ENCODE measurements around the gene CUL9.
A peak's percentile ranks its signal among the peaks of the same experiment; 100 is the strongest.

Gene CUL9

DNA sequence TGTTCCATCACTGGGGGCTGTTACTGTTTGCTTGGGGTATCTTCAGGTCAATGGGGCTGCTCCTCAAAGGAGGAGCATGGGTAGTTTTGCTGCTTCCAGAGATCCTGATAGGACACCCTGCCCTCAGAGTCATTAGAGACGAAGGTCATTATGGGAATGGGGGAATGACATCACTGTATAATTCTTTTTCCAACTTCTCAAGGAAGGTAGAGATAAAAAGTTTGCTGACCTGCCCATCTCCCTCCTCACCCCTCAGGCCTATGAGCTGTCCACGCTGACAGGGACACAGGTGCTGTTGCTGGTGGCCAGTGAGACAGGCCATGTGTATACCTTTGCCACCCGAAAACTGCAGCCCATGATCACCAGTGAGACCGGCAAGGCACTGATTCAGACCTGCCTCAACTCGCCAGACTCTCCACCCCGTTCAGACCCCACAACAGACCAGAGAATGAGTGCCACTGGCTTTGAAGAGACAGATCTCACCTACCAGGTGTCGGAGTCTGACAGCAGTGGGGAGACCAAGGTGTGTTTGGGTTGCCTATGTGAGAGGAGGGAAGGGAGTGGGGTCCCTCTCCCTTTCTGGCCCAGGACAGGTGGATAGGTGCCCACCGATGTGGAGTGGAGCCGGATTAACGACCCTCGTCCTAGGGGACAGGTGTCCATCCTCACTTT is 8.3 kb upstream of the CUL9 start:
- no peak for DNase-seq

DNA sequence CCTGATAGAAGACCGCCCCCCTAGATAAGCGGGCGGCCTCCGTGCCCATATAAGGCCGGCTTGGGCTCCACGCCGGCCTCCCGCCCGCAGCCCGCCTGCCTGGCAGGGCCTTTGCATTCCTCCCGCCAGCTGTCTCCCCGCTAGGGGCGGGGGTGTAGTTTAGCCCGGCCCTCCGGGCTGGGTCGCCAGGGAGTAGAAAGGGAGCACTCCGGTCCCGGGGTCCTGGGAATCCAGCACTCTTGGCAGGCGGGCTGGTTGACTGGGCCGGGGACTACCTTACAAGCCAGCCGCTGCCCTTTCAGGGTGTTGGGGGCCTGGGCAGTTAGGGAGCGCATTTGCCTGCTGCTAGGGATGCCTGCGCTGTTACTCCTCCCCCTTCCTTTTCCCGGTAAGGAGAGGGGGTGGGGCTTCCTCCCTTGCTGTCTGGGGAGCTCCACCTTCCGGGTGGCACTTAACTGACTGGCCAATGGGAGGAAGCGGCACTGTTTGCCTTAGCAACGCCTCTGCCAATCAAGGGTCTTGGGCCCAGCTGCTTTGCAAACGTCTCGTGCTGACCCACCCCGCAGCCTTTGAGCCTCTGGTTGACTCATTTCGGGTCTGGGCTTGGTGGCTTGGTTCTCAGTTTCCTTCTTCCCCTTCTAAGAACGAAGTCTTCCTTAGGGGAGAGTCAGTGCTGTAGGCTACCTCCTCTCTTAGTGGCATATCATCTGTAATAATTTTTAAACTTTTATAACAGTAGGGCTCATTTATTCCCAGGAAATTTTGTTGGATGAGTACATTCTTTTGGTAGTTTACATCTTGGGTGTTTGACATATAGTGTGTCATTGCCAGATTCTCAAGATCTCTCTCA is 7.5 kb upstream of the CUL9 start:
- peak; percentile 97 for DNase-seq

DNA sequence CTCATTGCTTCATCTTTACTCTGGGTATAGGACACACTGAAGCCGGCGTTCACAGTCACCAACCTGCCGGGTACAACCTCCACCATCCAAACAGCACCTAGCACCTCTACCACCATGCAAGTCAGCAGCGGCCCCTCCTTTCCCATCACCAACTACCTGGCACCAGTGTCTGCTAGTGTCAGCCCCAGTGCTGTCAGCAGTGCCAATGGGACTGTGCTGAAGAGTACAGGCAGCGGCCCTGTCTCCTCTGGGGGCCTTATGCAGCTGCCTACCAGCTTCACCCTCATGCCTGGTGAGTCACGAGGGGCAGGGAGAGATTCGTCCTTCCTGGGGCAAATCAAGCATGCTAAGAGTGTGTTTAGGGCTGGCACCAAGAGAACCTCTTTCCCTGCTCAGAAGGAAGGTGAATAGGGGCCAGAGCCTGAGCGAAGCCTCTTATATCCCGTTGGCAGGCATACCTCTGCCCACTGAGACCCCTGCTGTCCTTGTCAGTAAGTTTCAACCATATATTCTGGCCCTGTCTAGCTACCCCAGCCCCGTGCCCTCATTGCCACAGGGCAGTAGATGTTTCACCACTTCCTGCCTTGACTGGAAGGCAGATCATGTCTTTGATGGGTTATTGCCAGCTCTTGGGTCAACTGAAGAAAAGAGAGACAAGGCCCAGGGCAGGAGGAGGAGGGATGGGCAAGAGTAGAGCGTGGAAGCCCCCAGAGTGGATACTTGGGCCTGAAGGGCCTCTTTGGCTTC is 6.1 kb upstream of the CUL9 start:
- DNase-seq: no peak

DNA sequence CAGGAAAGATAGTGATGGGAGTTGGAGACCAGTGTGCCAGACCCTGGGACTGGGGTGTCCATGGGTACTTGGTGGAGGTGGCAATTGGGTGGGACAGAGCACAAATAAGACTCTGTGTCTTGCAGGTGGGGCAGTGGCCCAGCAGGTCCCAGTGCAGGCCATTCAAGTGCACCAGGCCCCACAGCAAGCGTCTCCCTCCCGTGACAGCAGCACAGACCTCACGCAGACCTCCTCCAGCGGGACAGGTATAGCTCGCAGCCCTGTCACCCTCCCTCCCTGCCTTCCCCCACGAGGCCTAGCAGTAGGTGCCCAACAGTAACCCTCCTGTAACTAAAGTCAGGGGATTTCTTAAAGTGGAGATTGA is 5.6 kb upstream of the CUL9 start:
- no peak for DNase-seq

DNA sequence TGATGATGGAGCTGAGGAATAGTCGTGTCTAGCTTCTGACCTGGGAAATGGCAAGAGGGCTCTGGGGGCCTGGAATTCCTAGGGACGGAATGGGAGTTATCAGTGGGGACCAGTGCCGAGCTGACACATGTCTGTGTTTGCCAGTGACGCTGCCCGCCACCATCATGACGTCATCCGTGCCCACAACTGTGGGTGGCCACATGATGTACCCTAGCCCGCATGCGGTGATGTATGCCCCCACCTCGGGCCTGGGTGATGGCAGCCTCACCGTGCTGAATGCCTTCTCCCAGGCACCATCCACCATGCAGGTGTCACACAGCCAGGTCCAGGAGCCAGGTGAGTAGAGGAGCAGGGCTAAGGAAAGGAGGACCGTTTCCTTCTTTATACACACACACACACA is 3.8 kb upstream of the CUL9 start:
- no peak for DNase-seq

DNA sequence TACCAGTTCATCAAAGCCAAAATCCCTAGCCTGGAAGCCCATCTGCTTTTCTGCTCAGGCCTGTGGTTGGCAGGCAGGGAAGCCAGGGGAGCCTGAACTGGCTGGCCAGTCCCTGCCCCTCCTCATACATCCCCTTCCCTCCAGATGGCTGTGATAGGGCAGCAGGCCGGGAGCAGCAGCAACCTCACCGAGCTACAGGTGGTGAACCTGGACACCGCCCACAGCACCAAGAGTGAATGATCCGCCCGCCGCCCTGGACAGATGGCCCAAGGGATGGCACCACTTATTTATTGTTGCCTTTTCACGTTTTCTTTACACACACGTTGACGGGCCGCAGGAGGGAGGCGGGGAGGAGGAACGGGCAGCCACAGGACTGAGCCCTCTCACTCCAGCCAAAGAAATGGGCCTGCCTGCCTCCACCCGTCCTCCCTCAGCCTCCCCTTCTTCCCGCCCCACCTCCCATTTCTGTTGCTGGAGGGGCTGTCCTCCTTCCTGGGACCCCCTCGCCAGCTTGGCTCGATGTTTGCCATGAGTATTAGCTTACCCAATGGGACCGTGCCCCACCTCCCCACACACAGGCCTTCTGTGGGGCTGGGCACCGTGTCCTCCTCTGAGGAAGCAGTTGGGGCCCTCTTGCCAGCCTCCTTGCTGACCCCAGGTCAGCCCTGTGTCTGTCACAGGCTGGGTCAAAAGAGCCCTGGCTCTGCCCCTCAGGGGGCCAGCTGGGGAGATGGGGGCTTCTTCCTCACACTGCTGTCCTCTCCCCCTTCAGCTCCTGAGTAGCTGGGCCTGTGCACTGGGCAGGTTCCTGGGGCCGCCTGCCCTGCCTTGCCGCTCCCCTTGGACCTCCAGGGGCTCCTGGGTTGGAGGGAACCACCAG is 2.8 kb upstream of the CUL9 start:
- DNase-seq: no peak

DNA sequence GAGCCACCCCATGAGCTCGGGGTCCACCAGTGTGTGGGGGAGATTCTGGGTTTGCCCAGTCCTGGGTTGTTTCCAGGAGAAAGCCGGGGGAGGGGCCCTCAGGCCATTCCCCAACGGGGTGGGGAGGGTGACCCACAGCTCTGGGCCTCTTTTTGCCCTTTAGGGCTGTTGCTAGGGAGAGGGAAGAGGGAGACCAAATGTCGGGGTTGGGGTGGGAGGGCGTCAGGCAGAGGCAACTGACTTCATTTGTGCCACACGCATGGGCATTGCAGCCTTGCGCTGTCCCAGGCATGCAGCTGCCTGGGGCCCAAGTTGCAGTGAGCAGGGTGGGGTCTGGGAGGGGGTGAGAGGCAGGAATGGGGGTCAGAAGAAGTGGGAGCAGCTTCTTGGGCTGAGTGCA is 1.9 kb upstream of the CUL9 start:
- no peak for DNase-seq

DNA sequence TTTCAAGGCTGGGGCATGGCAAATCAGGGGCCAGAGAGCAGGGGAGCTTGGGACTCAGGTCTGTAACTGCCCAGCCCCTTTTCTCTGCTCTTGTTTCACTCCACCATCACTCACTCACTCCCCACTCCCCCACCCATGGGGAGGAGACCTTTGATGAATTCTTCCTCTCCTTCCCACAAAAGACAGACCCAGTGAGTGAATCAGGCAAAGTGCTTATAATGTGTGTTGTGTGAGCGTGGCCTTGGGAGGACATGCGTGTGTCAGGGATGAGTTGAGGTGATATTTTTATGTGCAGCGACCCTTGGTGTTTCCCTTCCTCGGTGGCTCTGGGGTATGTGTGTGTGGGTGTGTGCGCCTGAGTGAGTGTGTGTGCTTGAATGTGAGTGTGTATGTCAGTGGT is 1.0 kb upstream of the CUL9 start:
- no peak for DNase-seq

DNA sequence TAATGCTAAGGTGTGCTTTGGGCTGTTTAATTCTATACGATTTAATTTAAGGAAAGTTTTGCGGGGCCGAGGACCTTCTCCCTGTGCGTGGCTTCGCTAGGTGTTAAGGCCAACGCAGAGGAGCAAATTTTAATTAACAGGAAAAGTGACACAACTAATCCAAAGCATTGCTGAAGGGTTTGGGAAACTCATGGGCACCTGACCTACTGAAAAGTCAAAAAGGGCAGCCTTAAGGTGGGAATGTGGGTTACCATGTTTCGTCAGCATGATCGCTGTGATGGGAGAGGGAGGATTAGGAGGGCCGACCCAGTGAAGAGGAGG is 415 bp upstream of the CUL9 start:
- DNase-seq: no peak

DNA sequence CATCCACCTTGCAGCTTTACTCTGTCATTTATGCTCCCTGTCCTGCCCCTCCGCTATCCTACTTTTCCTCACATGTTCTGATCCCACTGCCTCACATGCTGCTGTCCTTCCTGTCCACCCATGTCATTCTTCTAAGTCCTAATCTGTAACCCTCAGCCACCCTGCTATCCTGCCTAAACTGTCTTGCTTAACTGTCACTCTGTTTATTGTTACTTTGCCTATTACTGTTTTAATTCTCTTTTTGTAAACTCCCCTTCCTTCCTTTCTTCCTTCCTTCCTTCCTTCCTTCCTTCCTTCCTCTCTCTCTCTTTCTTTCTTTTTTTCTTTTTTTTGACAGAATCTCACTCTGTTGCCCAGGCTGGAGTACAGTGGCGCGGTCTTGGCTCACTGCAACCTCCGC is 1.4 kb downstream of the CUL9 start:
- no peak for DNase-seq

DNA sequence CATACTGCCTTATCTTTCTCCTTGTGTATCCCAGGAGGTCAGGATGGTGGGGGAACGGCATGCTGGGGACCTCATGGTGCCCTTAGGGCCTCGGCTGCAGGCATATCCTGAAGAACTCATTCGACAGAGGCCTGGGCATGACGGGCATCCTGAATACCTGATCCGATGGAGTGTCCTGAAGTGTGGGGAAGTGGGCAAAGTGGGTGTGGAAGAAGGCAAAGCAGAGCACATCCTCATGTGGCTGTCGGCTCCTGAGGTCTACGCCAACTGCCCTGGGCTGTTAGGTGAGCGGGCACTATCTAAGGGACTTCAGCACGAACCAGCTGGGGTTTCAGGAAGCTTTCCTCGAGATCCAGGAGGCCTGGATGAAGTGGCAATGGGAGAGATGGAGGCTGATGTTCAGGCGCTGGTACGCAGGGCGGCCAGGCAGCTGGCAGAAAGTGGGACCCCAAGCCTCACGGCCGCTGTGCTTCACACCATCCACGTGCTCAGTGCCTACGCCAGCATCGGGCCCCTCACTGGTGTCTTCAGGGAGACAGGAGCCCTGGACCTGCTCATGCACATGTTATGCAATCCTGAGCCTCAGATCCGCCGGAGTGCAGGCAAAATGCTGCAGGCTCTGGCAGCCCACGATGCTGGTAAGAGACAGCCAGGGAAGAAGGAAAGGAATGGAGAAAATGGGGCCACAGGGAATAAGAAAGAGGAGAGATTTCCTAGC is 2.4 kb downstream of the CUL9 start:
- no peak for DNase-seq

DNA sequence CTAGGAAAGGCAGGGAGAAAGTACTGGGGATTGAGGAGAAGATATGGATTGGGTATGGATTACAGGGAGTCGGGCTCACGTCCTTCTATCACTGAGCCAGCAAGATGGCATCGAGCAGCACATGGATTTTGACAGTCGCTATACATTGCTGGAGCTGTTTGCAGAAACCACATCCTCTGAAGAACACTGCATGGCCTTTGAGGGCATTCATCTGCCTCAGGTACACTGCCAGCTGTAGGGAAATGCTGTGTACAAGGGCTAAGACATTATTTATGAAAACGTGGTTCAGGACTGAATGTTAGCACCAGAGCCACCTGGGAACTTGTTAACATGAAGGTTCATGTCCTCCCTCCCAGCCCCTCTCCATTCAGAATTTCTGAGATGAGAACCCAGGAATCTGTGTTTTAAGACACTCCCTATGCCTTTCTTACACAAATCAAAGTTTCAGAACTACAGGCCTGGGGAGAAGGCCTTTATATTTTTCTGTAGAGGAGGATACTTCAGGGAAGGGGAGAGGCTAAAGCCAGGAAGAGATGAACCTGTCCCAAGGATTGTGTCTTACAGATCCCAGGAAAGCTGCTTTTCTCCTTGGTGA is 3.5 kb downstream of the CUL9 start:
- DNase-seq: no peak

DNA sequence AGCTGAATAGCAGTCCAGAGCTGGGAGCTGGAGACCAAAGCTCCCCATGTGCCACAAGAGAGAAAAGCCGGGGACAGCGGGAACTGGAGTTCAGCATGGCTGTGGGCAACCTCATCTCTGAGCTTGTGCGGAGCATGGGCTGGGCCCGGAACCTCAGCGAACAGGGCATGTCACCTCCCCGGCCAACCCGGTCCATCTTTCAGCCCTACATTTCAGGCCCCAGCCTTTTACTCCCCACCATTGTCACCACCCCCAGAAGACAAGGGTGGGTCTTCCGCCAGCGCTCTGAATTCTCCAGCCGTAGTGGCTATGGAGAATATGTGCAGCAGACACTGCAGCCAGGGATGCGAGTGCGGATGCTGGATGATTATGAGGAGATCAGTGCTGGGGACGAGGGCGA is 4.0 kb downstream of the CUL9 start:
- DNase-seq: no peak

DNA sequence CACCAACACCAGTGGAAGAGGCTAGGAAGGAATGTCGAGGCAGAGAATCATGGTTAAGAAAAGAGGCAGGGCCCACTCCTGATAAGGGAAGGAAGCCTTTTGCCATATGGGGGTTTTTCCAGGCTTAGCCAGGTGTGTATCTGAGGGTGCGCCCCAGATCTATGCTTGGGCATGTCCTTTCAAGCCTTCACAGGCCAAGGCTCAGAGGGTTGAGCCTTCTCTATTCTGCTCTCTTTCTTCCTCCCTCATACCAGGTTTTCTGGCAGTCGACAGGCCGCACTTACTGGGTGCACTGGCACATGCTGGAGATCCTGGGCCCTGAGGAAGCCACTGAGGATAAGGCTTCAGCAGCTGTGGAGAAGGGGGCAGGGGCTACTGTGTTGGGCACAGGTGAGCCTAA is 4.7 kb downstream of the CUL9 start:
- DNase-seq: no peak

DNA sequence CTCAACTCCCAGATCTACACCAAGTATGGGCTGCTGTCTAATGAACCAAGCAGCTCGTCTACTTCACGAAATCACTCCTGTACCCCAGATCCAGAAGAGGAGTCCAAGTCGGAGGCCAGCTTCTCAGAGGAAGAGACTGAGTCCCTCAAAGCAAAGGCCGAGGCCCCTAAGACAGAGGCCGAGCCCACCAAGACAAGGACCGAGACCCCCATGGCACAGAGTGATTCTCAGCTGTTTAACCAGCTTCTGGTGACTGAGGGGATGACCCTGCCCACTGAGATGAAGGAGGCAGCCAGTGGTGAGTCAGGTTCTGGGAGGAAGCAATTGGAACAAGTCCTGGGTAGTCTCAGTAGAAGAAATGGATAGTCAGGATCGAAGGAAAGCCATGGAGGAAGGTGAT is 5.8 kb downstream of the CUL9 start:
- DNase-seq: no peak

DNA sequence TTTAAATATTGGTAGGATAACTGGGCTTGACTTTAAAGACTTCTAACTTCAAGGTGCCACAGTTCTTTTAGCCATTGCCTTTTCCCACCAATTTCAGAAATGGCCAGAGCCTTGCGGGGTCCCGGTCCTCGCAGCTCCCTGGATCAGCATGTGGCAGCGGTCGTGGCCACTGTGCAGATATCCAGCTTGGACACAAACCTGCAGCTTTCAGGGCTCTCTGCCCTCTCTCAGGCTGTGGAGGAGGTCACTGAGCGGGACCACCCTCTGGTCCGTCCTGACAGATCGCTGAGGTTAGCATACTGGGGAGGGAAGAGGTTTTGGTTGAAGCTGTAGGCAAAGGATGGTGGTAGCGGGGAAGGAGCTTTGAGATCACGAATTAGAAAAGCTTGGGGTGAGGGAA is 6.4 kb downstream of the CUL9 start:
- DNase-seq: no peak

DNA sequence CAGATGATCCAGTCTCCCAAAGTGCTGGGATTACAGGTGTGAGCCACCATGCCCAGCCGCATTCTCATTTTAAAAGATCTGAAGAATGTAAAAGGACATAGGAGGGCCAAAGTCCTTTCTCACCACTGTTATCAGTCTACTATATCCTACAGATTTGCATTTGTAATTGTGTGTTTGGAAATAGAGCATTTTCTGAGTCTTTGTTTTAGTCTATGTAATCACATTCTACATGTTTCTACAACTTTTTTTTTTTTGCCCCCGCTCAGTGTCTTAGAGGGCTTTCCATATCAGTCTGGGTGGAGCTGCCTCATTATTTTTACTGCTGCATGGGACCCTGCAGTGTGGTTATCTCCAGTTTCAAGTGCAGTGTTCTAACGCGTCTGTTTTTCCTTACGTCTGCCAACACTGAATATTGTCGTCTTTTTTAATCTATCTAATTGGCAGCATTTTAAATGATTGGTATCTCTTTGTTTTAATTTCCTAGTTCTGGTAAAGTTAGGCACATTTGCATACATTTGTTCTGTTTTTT is 7.8 kb downstream of the CUL9 start:
- DNase-seq: no peak

DNA sequence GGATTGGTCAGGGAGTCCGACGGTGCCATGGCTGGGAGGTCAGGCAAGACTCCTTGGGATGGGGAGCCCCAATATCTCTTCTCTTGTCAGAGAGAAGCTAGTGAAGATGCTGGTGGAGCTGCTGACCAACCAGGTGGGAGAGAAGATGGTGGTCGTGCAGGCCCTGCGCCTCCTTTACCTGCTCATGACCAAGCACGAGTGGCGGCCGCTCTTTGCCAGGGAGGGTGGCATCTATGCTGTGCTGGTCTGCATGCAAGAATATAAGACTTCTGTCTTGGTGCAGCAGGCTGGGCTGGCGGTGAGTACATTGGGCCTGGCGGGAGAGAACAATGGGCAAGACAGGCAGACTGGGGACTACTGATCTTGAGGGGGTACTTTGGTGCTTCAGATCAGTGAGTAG is 10.9 kb downstream of the CUL9 start:
- DNase-seq: no peak

DNA sequence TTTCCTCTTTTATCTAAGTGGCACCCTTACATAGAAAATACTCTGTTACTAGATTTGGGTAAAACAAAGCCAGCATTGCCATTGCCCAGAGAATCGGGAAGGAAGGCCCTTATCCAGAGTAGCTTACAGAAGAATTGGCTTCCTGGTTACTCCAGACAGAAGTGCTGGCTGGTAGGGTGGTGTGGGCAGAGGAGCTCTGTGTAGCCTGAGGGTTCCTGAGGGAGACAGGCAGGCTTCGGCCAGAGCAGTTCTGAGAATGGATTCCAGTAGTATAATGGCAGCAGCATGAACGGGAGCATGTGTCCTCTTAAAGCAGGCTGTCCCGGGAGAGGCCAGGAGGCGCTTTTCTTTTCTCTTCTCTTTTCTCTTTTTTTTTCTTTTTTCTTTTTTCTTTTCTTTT is 11.9 kb downstream of the CUL9 start:
- DNase-seq: no peak

DNA sequence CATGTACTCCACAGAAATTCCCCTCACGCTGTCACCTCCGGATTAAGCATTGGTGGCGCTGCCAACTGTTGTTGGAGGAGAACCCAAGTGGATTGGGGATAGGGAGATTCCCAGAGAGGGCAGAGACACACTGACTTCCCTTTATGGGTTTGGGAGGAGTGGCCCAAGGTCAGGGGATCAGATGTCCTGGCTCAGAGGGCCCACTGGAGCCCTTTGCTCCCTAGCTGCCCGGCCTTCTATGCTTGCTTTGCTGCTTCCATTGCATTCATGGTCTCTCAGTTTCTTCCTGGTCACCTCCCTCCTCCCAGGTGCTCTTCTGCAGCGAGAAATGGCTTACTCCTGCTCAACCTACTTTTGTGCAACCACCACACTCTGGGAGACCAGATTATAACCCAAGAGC is 14.3 kb downstream of the CUL9 start:
- DNase-seq: no peak

DNA sequence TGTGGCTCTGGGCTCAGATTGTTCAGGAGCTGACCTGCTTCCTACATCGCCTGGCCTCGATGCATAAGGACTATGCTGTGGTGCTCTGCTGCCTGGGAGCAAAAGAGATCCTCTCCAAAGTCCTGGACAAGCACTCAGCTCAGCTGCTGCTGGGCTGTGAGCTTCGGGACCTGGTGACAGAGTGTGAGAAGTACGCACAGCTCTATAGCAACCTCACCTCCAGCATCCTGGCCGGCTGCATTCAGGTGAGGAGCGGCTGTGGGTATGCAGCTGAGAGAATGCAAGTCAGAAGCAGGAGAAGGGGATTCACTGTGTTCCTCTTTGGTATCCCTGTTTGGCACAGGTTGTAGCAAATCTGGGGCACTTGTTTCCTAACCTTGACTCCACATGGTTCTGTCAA is 17.9 kb downstream of the CUL9 start:
- DNase-seq: no peak

DNA sequence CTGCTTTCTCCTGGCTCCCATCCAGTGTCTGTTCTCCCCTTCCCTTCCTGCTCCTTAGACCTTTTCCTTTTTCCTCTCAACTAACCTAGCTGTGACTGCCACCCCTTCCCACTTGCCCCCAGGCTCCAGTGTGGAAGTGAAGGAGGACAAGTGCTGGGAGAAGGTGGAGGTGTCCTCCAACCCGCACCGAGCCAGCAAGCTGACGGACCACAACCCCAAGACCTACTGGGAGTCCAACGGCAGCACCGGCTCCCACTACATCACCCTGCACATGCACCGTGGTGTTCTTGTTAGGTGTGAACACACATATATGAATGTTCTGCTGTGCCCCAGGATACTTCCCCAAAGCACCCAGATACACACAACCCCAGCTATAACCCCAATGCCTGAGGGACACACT is 18.5 kb downstream of the CUL9 start:
- no peak for DNase-seq

All from amniotic stem cell (primary cell).